Spleen (tissue), 11 donors: Measurements from ENCODE around the gene APAF1. TPM values are rescaled to one million over a fixed set of nuclear protein-coding genes. Genes with fewer than 3 reads are reported as not detected.

Experiments used
- DNase-seq: peaks from one replicate; pipeline ENCODE4 v3.0.0-alpha.2; 2020
- H3K27ac ChIP-seq, 8 donors: fragments of 200-600 bp; sonication (generic) in 7 of 8; 1 replicate in 4 of 8; 2 replicates in 4 of 8; pipeline versions ENCODE4 v1.5.0 to v1.8.0; 2016 to 2021; ENCODE audit warnings: inconsistent platforms in 4 of 8, mild to moderate bottlenecking in 4 of 8, moderate library complexity in 1 of 8
- H3K27me3 ChIP-seq, 7 donors: fragments of 200-600 bp; sonication (generic) in 6 of 7; replicated peaks in 1 of 7; 1 replicate in 4 of 7; 2 replicates in 3 of 7; pipeline versions ENCODE4 v1.5.0 to v1.8.0; 2016 to 2021; ENCODE audit warnings: inconsistent platforms in 3 of 7, mild to moderate bottlenecking in 1 of 7
- H3K36me3 ChIP-seq, 6 donors: fragments of 200-600 bp; sonication (generic) in 5 of 6; 1 replicate in 4 of 6; 2 replicates in 2 of 6; pipeline versions ENCODE4 v1.5.0 to v1.8.0; 2016 to 2021; ENCODE audit warnings: inconsistent platforms in 2 of 6
- H3K4me1 ChIP-seq, 6 donors: fragments of 200-600 bp; sonication (generic) in 5 of 6; 1 replicate in 3 of 6; 2 replicates in 3 of 6; pipeline versions ENCODE4 v1.5.0 to v1.8.0; 2016 to 2021; ENCODE audit warnings: inconsistent platforms in 3 of 6
- H3K4me3 ChIP-seq, 8 donors: fragments of 200-600 bp; sonication (generic) in 7 of 8; 1 replicate in 4 of 8; 2 replicates in 4 of 8; pipeline versions ENCODE4 v1.5.0 to v1.8.0; 2016 to 2021; ENCODE audit warnings: inconsistent platforms in 4 of 8, mild to moderate bottlenecking in 4 of 8, moderate library complexity in 2 of 8
- H3K9me3 ChIP-seq, 8 donors: fragments of 200-600 bp; sonication (generic) in 7 of 8; 1 replicate in 4 of 8; 2 replicates in 4 of 8; pipeline versions ENCODE4 v1.5.0 to v1.8.0; 2016 to 2021; ENCODE audit warnings: inconsistent platforms in 4 of 8
- CTCF ChIP-seq, 11 experiments: fragments of 200-600 bp in 7 of 11; fragments of 450-650 bp in 4 of 11; sonication (generic) in 4 of 11; IDR thresholded peaks in 8 of 11; conservative IDR thresholded peaks in 3 of 11; 1 replicate in 7 of 11; 2 replicates in 4 of 11; pipeline versions ENCODE4 v1.4.0 to v1.8.0; 2016 to 2021; ENCODE audit warnings: antibody characterized with exemption in 11 of 11, inconsistent platforms in 4 of 11, mild to moderate bottlenecking in 1 of 11
- POLR2A ChIP-seq, 3 donors: fragments of 450-650 bp; IDR thresholded peaks; one replicate each; pipeline ENCODE4 v1.5.1; 2017; ENCODE audit warnings: antibody characterized with exemption in 3 of 3, mild to moderate bottlenecking in 1 of 3
- POLR2AphosphoS5 ChIP-seq, 3 donors: sonication (generic); formaldehyde crosslinking; IDR thresholded peaks; one replicate each; pipeline ENCODE4 v1.5.1; 2017; ENCODE audit warnings: antibody characterized with exemption in 3 of 3
- WGBS, 5 donors: extraction: QIAGEN DNeasy Blood & Tissue Kit in 3 of 5; methylation state at CpG; one replicate each; pipeline versions ENCODE4 v1.1.5 to v1.1.7; 2013 to 2018; 5-methylcytosine and 5-hydroxymethylcytosine counted together
- intact Hi-C: fragments of 100-400 bp; cut with DNase I; formaldehyde crosslinking; loops from one replicate; pipeline ENCODE4 v1.15.0; 2023; ENCODE audit warnings: low total_unique reads
- polyA plus RNA-seq, 3 donors: library from polyadenylated mRNA; stranded (reverse); fragments of 200-250 nt; gene quantifications; one replicate each; pipeline ENCODE4 v1.2.1, GENCODE V29; 2013
- total RNA-seq, 7 donors: library from RNA; depleted of rRNA in 3 of 7; stranded (reverse); fragments of >200 nt in 3 of 7; fragmentation: NEBNext Ultra II Directional in 4 of 7; extraction: Animal tissue kit (Norgen Biotek cat#: 25700) in 4 of 7; gene quantifications; one replicate each; pipeline versions ENCODE4 v1.1.0 to v1.2.1, GENCODE V29; 2016 to 2021
- donor health status: healthy with polysubstance abuse.
- donor health status: DM: no; HTN: no; CAD: no; lungs with moderate emphysema.
- donor health status: DM: no; HTN: no; CAD: no.
- donor health status: Bipolar disorder and iron deficiency.
- donor health status: healthy.
- donor health status: DM: no; HTN: no; CAD: no.
- donor health status: DM: yes; HTN: yes; CAD: no.

APAF1 gene
- total and polyA plus RNA-seq, 10 donors, result 6.5 to 44.1 (median 30.6) TPM

GRCh38 chr12:98730412-98730811, 85.3 kb downstream of the APAF1 start:
- no peak for DNase-seq
- Histone ChIP-seq H3K27ac (no peak overlapping the region), H3K4me1 (no peaks in the 10 kb centered on the region), H3K36me3 (peaks cover 0 to 100% (median 65%) of the 10 kb centered on the region in 6 donors), H3K9me3 (no peaks in the 10 kb centered on the region), H3K4me3 (no peak overlapping the region), H3K27me3 (no peaks in the 10 kb centered on the region)
- TF ChIP-seq POLR2A (IDR thresholded peaks at IDR 0.05), result no peak
- TF ChIP-seq POLR2AphosphoS5 (IDR thresholded peaks at IDR 0.05), result no peak
- TF ChIP-seq CTCF (IDR thresholded peaks at IDR 0.05 in 8 of 11, conservative IDR thresholded peaks at IDR 0.05 in 3 of 11), result no peak
- intact Hi-C loops, result no loop called here

GRCh38 chr12:98733667-98734350, 88.7 kb downstream of the APAF1 start:
- Histone ChIP-seq H3K9me3 (no peaks in the 10 kb centered on the region), H3K4me1 (no peaks in the 10 kb centered on the region), H3K27ac (no peak overlapping the region), H3K4me3 (no peak overlapping the region), H3K27me3 (no peaks in the 10 kb centered on the region), H3K36me3 (peaks cover 0 to 88% (median 42%) of the 10 kb centered on the region in 6 donors)
- DNase-seq, result no peak
- intact Hi-C loops, result no loop called here
- TF ChIP-seq CTCF (IDR thresholded peaks at IDR 0.05 in 8 of 11, conservative IDR thresholded peaks at IDR 0.05 in 3 of 11) (no peak), POLR2AphosphoS5 (IDR thresholded peaks at IDR 0.05) (no peak), POLR2A (IDR thresholded peaks at IDR 0.05) (no peak)

GRCh38 chr12:98735821-98736220, 90.7 kb downstream of the APAF1 start:
- H3K27me3 ChIP-seq, result no peaks in the 10 kb centered on the region
- H3K4me1 ChIP-seq, result no peaks in the 10 kb centered on the region
- WGBS, 5 donors, result 91 to 98% (median 96%) methylated on average over 6 of the region's 6 CpGs
- no peak for DNase-seq
- intact Hi-C loops, result no loop called here
- TF ChIP-seq POLR2A (IDR thresholded peaks at IDR 0.05) (no peak), POLR2AphosphoS5 (IDR thresholded peaks at IDR 0.05) (no peak), CTCF (IDR thresholded peaks at IDR 0.05 in 8 of 11, conservative IDR thresholded peaks at IDR 0.05 in 3 of 11) (no peak)
- no peak overlapping the region for H3K27ac ChIP-seq
- H3K9me3 ChIP-seq, result peaks cover 0 to 4% (median 0%) of the 10 kb centered on the region in 8 donors
- H3K4me3 ChIP-seq, result no peak overlapping the region
- peaks cover 0 to 68% (median 28%) of the 10 kb centered on the region in 6 donors for H3K36me3 ChIP-seq

GRCh38 chr12:98736352-98737321, 91.5 kb downstream of the APAF1 start:
- H3K27me3 ChIP-seq, result no peaks in the 10 kb centered on the region
- H3K9me3 ChIP-seq, result peaks cover 0 to 5% (median 0%) of the 10 kb centered on the region in 8 donors
- H3K36me3 ChIP-seq, result peaks cover 0 to 60% (median 25%) of the 10 kb centered on the region in 6 donors
- 87 to 92% (median 92%) methylated on average over 10 of the region's 10 CpGs for WGBS, 5 donors
- intact Hi-C loops, result no loop called here
- no peak for DNase-seq
- no peak overlapping the region for H3K4me3 ChIP-seq
- TF ChIP-seq POLR2A (IDR thresholded peaks at IDR 0.05), result no peak
- no peak for TF ChIP-seq POLR2AphosphoS5 (IDR thresholded peaks at IDR 0.05)
- TF ChIP-seq CTCF (IDR thresholded peaks at IDR 0.05 in 8 of 11, conservative IDR thresholded peaks at IDR 0.05 in 3 of 11), result no peak
- H3K27ac ChIP-seq, result no peak overlapping the region
- no peaks in the 10 kb centered on the region for H3K4me1 ChIP-seq
